PC-9 (cell line): ENCODE results near the gene H3-3A.

Experiments used
- EZH2 ChIP-seq: fragments of 200-600 bp; sonication (generic); IDR thresholded peaks from 2 replicates; pipeline ENCODE4 v1.8.0; 2017; ENCODE audit warnings: antibody characterized with exemption, low read depth
- TF ChIP-seq, protein P1 (sequence below): fragments of 200-600 bp; sonication (generic); conservative IDR thresholded peaks from 2 replicates; pipeline ENCODE4 v1.6.1; 2017; ENCODE audit warnings: mixed run types, antibody characterized with exemption, mild to moderate bottlenecking, moderate library complexity

DNA sequence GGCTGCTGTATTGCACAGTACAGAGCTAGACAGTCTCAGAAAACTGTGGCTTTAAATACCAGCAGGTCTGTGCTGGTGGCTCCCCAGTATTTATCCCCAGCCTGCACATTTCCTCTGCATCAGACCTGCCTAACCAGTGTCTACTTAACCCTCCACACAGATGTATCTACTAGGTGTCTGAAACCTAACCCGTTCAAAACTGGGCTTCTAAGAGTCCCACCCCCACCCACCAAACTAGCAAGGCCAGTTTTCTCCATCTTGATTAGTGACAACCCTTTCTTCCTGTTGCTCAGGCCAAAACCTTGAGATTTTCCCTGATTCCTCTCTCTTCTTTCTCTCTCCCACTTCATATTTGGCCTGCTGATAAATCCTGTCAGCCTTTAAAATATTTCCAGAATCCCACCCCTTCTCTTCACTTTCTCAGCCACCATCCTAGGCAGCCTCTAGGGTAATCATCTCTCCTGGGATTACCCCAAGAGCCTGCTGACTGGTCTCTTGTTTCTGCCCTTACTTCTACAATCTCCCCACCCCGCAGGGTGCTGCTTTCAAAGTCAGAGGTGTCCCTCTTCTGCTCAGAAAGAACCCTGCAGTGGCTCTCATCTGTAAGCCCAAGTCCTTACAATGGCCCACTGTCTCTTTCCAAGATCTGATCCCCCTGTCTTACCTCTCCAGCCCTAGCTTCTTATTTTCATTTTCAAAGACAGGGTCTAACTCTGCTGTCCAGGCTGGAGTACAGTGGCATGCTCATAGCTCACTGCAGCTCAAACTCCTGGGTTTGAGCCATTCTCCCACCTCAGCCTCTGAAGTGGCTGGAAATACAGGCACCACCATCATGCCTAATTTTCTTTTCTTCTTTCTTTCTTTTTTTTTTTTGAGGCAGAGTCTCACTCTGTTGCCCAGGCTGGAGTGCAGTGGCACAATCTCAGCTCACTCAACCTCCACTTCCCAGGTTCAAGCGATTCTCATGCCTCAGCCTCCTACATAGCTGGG lies 45.2 kb downstream of the H3-3A start:
- TF ChIP-seq, protein P1, sequence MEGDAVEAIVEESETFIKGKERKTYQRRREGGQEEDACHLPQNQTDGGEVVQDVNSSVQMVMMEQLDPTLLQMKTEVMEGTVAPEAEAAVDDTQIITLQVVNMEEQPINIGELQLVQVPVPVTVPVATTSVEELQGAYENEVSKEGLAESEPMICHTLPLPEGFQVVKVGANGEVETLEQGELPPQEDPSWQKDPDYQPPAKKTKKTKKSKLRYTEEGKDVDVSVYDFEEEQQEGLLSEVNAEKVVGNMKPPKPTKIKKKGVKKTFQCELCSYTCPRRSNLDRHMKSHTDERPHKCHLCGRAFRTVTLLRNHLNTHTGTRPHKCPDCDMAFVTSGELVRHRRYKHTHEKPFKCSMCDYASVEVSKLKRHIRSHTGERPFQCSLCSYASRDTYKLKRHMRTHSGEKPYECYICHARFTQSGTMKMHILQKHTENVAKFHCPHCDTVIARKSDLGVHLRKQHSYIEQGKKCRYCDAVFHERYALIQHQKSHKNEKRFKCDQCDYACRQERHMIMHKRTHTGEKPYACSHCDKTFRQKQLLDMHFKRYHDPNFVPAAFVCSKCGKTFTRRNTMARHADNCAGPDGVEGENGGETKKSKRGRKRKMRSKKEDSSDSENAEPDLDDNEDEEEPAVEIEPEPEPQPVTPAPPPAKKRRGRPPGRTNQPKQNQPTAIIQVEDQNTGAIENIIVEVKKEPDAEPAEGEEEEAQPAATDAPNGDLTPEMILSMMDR, result no peak
- no peak for TF ChIP-seq EZH2
